T-cell (primary cell): ENCODE measurements around the gene STARD10. TPM values are rescaled to one million over a fixed set of nuclear protein-coding genes. Genes with fewer than 3 reads are reported as not detected.

ENCODE experiments used
- ATAC-seq, 4 experiments: fragments of 200-7000 bp in 3 of 4; fragments of 150-1000 bp in 1 of 4; cut with Tn5 transposase; replicated peaks in 1 of 4; 1 replicate in 3 of 4; 2 replicates in 1 of 4; pipeline ENCODE4 v1.10.0; 2021; ENCODE audit warnings: moderate library complexity in 3 of 4, mild to moderate bottlenecking in 2 of 4, moderate number of reproducible peaks in 1 of 4
- CTCF ChIA-PET, 2 donors: fragments of 300-600 bp; sonication (Branson Sonifier 250); formaldehyde crosslinking; loops; one replicate each; lab custom pipeline; 2022; ENCODE audit warnings: antibody characterized with exemption in 2 of 2; lab: Charles Lee
- POLR2A ChIA-PET, 2 donors: fragments of 300-600 bp; sonication (Branson Sonifier 250); formaldehyde crosslinking; loops; one replicate each; lab custom pipeline; 2022; ENCODE audit warnings: antibody characterized with exemption in 2 of 2; lab: Charles Lee
- DNase-seq, 35 experiments: peaks; one replicate each; pipeline versions ENCODE4 v3.0.0 to v3.0.0-alpha.2; 2013 to 2023
- H3K27ac ChIP-seq: one replicate; pipeline ENCODE4 v1.5.1; 2013; ENCODE audit warnings: low read length
- H3K27me3 ChIP-seq, 2 experiments: replicated peaks in 1 of 2; 1 replicate in 1 of 2; 2 replicates in 1 of 2; pipeline versions ENCODE4 v1.6.1 to v1.7.0; 2013; ENCODE audit warnings: low read length in 1 of 2, mixed read lengths in 1 of 2; ENCODE audit not compliant: control insufficient read depth in 2 of 2, insufficient read depth in 2 of 2; ENCODE audit errors: extremely low read depth in 1 of 2
- H3K36me3 ChIP-seq, 2 donors: 1 replicate in 1 of 2; 2 replicates in 1 of 2; pipeline versions ENCODE4 v1.6.1 to v1.7.0; 2013; ENCODE audit warnings: low read length in 1 of 2; ENCODE audit not compliant: control insufficient read depth in 2 of 2, insufficient read depth in 1 of 2; ENCODE audit errors: extremely low read depth in 1 of 2
- H3K4me1 ChIP-seq, 2 experiments: 1 replicate in 1 of 2; 2 replicates in 1 of 2; pipeline versions ENCODE4 v1.6.1 to v1.7.0; 2013; ENCODE audit warnings: low read length in 2 of 2, mixed read lengths in 1 of 2; ENCODE audit not compliant: insufficient read depth in 2 of 2, control insufficient read depth in 1 of 2; ENCODE audit errors: extremely low read depth in 1 of 2
- H3K4me3 ChIP-seq, 2 donors: 1 replicate in 1 of 2; 2 replicates in 1 of 2; pipeline versions ENCODE4 v1.5.1 to v1.7.0; 2013; ENCODE audit warnings: mild to moderate bottlenecking in 2 of 2, low read length in 1 of 2, moderate library complexity in 1 of 2; ENCODE audit not compliant: control insufficient read depth in 1 of 2; ENCODE audit errors: extremely low read depth in 1 of 2
- H3K9me3 ChIP-seq: 2 replicates; pipeline ENCODE4 v1.7.0; 2013
- H3K27ac Mint-ChIP-seq, 2 donors: one replicate each; pipeline ENCODE4 v1.8.0; 2020 to 2021; ENCODE audit warnings: mild to moderate bottlenecking in 2 of 2, mixed read lengths in 2 of 2
- H3K27me3 Mint-ChIP-seq, 2 donors: one replicate each; pipeline ENCODE4 v1.8.0; 2021 to 2022; ENCODE audit warnings: mixed read lengths in 2 of 2
- H3K36me3 Mint-ChIP-seq: one replicate; pipeline ENCODE4 v1.8.0; 2021; ENCODE audit warnings: mixed read lengths
- H3K4me1 Mint-ChIP-seq, 3 donors: one replicate each; pipeline ENCODE4 v1.8.0; 2020 to 2022; ENCODE audit warnings: mixed read lengths in 3 of 3, mild to moderate bottlenecking in 1 of 3
- H3K4me3 Mint-ChIP-seq, 3 donors: one replicate each; pipeline ENCODE4 v1.8.0; 2020 to 2022; ENCODE audit warnings: mild to moderate bottlenecking in 3 of 3, mixed read lengths in 3 of 3, moderate library complexity in 3 of 3
- H3K9me3 Mint-ChIP-seq, 3 donors: one replicate each; pipeline ENCODE4 v1.8.0; 2020 to 2022; ENCODE audit warnings: mixed read lengths in 3 of 3
- WGBS: methylation state at CpG from one replicate; pipeline ENCODE4 v1.1.5; 2013; ENCODE audit warnings: missing lambda C conversion rate; ENCODE audit not compliant: insufficient coverage; 5-methylcytosine and 5-hydroxymethylcytosine counted together
- total RNA-seq, 35 experiments: library from RNA in 6 of 35; stranded (reverse) in 6 of 35; fragments of 120-200 nt in 1 of 35; gene quantifications; one replicate each; pipeline versions ENCODE4 v1.2.1 to v1.2.4 and lab custom pipeline; 2013 to 2026

Gene STARD10
- total RNA-seq, 5 donors from 2014 or later (not counting 1 experiment from before 2014, with no cell fraction given) = 11.1 to 24.9 (median 19.1) TPM

- DNase-seq (no peak), ATAC-seq (no peak)
- H3K9me3 Mint-ChIP-seq = no peaks in the 10 kb centered on the region
- H3K4me1 Mint-ChIP-seq = peaks cover 0 to 7% (median 3%) of the 10 kb centered on the region in 3 donors
- H3K4me1 ChIP-seq = no peaks in the 10 kb centered on the region
- H3K36me3 ChIP-seq = peaks cover 47 to 93% of the 10 kb centered on the region in 2 donors
- WGBS = 64% methylated on average over 2 of the region's 4 CpGs
- no peaks in the 10 kb centered on the region for H3K9me3 ChIP-seq
- no peak overlapping the region for H3K4me3 Mint-ChIP-seq
- no peaks in the 10 kb centered on the region for H3K27me3 ChIP-seq
- no peak overlapping the region for H3K4me3 ChIP-seq
- POLR2A ChIA-PET = no interaction called here
- CTCF ChIA-PET = no interaction called here
- H3K27me3 Mint-ChIP-seq = no peaks in the 10 kb centered on the region
- H3K27ac ChIP-seq = no peak overlapping the region
- peaks cover 57% of the 10 kb centered on the region for H3K36me3 Mint-ChIP-seq
- H3K27ac Mint-ChIP-seq = peak overlapping the region in 1 of 2 donors; percentile 66
These were observed 89.0 kb downstream of the STARD10 start for GRCh38 chr11:72704783-72705265.

Other genes with a start within 250 kb of the STARD10 start
- 1 to 10 TPM; 1.1 to 6.1 (median 1.7) TPM for gene PDE2A, start 119.6 kb downstream of the STARD10 start, total RNA-seq
- 100 to 1,000 TPM; 117 to 162 (median 148) TPM for gene ARAP1, start 41.6 kb downstream of the STARD10 start, total RNA-seq
- gene ATG16L2, start 20.4 kb upstream of the STARD10 start, total RNA-seq = 100 to 1,000 TPM; 107 to 145 (median 127) TPM